ENCODE results near the gene BBC3.
"Not testable (repeated sequence)": the region's sequence is repeated elsewhere in the genome, so short reads cannot be mapped to it uniquely, and the experiment has no call there.

The BBC3 gene

DNA sequence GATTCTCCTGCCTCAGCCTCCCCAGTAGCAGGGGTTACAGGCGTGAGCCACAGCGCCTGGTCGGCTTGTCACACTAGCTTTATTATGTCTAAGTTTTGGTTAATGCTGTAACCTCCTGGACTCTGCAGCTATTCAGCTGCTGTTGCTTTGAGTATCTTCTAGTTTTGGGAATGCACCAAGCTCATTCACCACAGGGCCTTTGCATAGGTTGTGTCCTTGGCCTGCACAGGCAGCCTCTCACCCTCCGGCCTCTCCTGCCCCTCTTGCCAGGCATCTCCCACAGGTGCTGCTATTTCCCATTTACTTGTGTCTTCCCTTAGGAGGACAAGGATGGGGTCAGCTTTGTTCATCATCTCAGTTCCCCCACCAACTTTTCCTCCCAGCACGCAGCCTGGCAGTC, 23.0 kb upstream of the BBC3 start:
- DNase-seq, result no peak
- H3K4ac ChIP-seq (ENCODE audit: low read depth in 1 of 2, low read length in 2 of 2), result peak overlapping the region in 1 of 2 experiments; percentile 5
- H2BK5ac ChIP-seq (ENCODE audit: low read depth, low read length, poor library complexity, severe bottlenecking), result peak overlapping the region; percentile 60
- H2BK12ac ChIP-seq (ENCODE audit: low read length in 2 of 2), result peak overlapping the region; percentile 3 to 98
- H3K27ac ChIP-seq (ENCODE audit: low read length, poor library complexity, severe bottlenecking), result peak overlapping the region; percentile 98
- no peak overlapping the region for H3K4me3 ChIP-seq (ENCODE audit: insufficient read depth in 1 of 2, low read depth in 1 of 2, low read length in 2 of 2)
- H2AK5ac ChIP-seq (ENCODE audit: low read length, severe bottlenecking), result peak overlapping the region; percentile 92
- peaks cover 31% of the 10 kb centered on the region for H3K4me1 ChIP-seq (ENCODE audit: control insufficient read depth, insufficient read depth, low read depth, low read length)
- H3K9me3 ChIP-seq (ENCODE audit: control insufficient read depth, low read length), result no peaks in the 10 kb centered on the region
- H3K9ac ChIP-seq (ENCODE audit: low read length), result peak overlapping the region; percentile 49
- H3K14ac ChIP-seq (ENCODE audit: low read length in 2 of 2), result peak overlapping the region in 1 of 2 experiments; percentile 23
- no peaks in the 10 kb centered on the region for H3K27me3 ChIP-seq (ENCODE audit: control insufficient read depth in 1 of 2, insufficient read depth in 1 of 2, low read length in 2 of 2)
- peaks cover 6 to 7% of the 10 kb centered on the region in 2 experiments for H3K36me3 ChIP-seq (ENCODE audit: control insufficient read depth in 1 of 2, insufficient read depth in 2 of 2, low read depth in 1 of 2, low read length in 2 of 2)
- no peak overlapping the region for H4K8ac ChIP-seq (ENCODE audit: low read length)
- no peak overlapping the region for H3K4me2 ChIP-seq (ENCODE audit: low read length, poor library complexity, severe bottlenecking)
- 89% methylated on average over 4 of the region's 5 CpGs for WGBS
- H3K18ac ChIP-seq (ENCODE audit: low read depth in 1 of 2, low read length in 2 of 2), result peak overlapping the region in 1 of 2 experiments; percentile 17
- H3K23ac ChIP-seq (ENCODE audit: low read length in 2 of 2), result no peak overlapping the region
- H4K91ac ChIP-seq (ENCODE audit: low read length), result no peak overlapping the region
- H2AFZ ChIP-seq (ENCODE audit: low read depth, low read length), result no peak overlapping the region
- peak overlapping the region; percentile 55 for H2BK15ac ChIP-seq (ENCODE audit: low read depth, poor library complexity, severe bottlenecking)
- H3K79me1 ChIP-seq (replicated peaks; ENCODE audit: low read length, poor library complexity, severe bottlenecking), result peaks cover 6% of the 10 kb centered on the region
- no peak overlapping the region for H2BK120ac ChIP-seq (ENCODE audit: low read depth, low read length)

DNA sequence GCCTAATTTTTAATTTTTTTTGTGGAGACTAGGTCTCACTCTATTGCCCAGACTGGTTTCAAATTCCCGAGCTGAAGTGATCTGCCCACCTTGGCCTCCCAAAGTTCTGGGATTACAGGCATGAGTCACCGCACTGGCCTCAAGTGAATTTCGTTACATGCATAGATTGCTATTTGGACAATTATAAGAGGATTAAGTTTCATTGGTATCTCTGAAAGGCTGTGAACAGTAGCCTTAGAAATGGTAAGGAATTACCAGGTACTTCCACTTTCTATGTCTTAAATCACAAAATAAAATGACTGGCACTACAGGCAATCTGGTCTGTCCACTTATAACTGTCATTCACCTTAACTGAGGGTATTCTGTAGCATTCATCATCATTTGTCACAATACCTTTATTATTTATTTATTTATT, 22.5 kb upstream of the BBC3 start:
- 42% methylated on average over 3 of the region's 3 CpGs for WGBS
- Histone ChIP-seq H3K14ac (ENCODE audit: low read length in 2 of 2) (no peak overlapping the region), H3K36me3 (ENCODE audit: control insufficient read depth in 1 of 2, insufficient read depth in 2 of 2, low read depth in 1 of 2, low read length in 2 of 2) (peaks cover 1 to 2% of the 10 kb centered on the region in 2 experiments), H3K23ac (ENCODE audit: low read length in 2 of 2) (no peak overlapping the region), H3K27ac (ENCODE audit: low read length, poor library complexity, severe bottlenecking) (peak overlapping the region; percentile 98), H4K91ac (ENCODE audit: low read length) (no peak overlapping the region), H3K4me1 (ENCODE audit: control insufficient read depth, insufficient read depth, low read depth, low read length) (peaks cover 28% of the 10 kb centered on the region), H2AK5ac (ENCODE audit: low read length, severe bottlenecking) (no peak overlapping the region), H2BK5ac (ENCODE audit: low read depth, low read length, poor library complexity, severe bottlenecking) (no peak overlapping the region), H2AFZ (ENCODE audit: low read depth, low read length) (no peak overlapping the region), H2BK120ac (ENCODE audit: low read depth, low read length) (no peak overlapping the region), H3K9me3 (ENCODE audit: control insufficient read depth, low read length) (no peaks in the 10 kb centered on the region), H3K9ac (ENCODE audit: low read length) (peak overlapping the region; percentile 49), H2BK15ac (ENCODE audit: low read depth, poor library complexity, severe bottlenecking) (no peak overlapping the region), H3K79me1 (replicated peaks; ENCODE audit: low read length, poor library complexity, severe bottlenecking) (peaks cover 1% of the 10 kb centered on the region), H3K18ac (ENCODE audit: low read depth in 1 of 2, low read length in 2 of 2) (no peak overlapping the region), H3K4ac (ENCODE audit: low read depth in 1 of 2, low read length in 2 of 2) (no peak overlapping the region), H3K4me2 (ENCODE audit: low read length, poor library complexity, severe bottlenecking) (no peak overlapping the region), H4K8ac (ENCODE audit: low read length) (no peak overlapping the region), H3K4me3 (ENCODE audit: insufficient read depth in 1 of 2, low read depth in 1 of 2, low read length in 2 of 2) (no peak overlapping the region), H2BK12ac (ENCODE audit: low read length in 2 of 2) (no peak overlapping the region), H3K27me3 (ENCODE audit: control insufficient read depth in 1 of 2, insufficient read depth in 1 of 2, low read length in 2 of 2) (no peaks in the 10 kb centered on the region)
- peak; percentile 77 for DNase-seq

- DNase-seq; H2BK120ac ChIP-seq (ENCODE audit: low read depth, low read length): not testable (repeated sequence)
- WGBS, result 82% methylated on average over 4 of the region's 8 CpGs
Measured at GRCh38 chr19:47253016-47253415, 22.0 kb upstream of the BBC3 start.

DNA sequence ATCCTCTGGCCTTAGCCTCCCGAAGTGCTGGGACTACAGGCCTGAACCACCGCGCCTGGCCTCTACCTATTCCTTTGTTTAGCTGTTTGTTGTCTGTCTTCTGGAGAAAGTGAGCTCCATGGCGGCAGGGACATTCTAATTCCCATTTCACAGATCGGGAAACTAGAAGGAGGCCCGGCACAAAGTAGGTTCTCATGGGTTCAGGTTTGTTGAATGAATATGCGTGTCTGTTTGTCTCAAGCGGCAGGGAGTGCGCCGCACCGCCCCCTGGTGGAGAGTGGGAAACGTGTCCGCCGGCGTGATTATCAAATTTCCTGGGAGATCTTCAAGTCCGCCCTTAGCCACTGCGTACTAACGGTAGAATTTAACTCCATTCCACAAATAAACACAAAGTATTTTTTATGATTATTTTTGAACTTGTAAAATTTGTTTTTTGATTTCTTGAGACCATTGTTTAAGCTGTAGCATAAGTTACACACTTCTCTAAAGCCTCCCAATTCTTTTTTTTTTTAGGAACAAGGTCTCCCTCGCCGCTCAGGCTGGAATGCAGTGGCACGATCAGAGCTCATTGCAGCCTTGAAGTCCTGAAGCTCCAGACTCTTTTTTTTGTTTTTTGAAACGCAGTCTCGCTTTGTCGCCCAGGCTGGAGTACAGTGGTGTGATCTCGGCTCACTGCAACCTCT, 16.4 kb upstream of the BBC3 start:
- Histone ChIP-seq H2BK12ac (ENCODE audit: low read length in 2 of 2) (peak overlapping the region in 1 of 2 experiments; percentile 98), H3K4me3 (ENCODE audit: insufficient read depth in 1 of 2, low read depth in 1 of 2, low read length in 2 of 2) (no peak overlapping the region), H3K9ac (ENCODE audit: low read length) (peak overlapping the region; percentile 68), H3K27me3 (ENCODE audit: control insufficient read depth in 1 of 2, insufficient read depth in 1 of 2, low read length in 2 of 2) (no peaks in the 10 kb centered on the region), H2BK5ac (ENCODE audit: low read depth, low read length, poor library complexity, severe bottlenecking) (no peak overlapping the region), H3K23ac (ENCODE audit: low read length in 2 of 2) (no peak overlapping the region), H4K91ac (ENCODE audit: low read length) (peak overlapping the region; percentile 83), H3K4me1 (ENCODE audit: control insufficient read depth, insufficient read depth, low read depth, low read length) (peaks cover 15% of the 10 kb centered on the region), H3K9me3 (ENCODE audit: control insufficient read depth, low read length) (no peaks in the 10 kb centered on the region), H3K4ac (ENCODE audit: low read depth in 1 of 2, low read length in 2 of 2) (peak overlapping the region in 1 of 2 experiments; percentile 81), H3K14ac (ENCODE audit: low read length in 2 of 2) (no peak overlapping the region), H2AFZ (ENCODE audit: low read depth, low read length) (no peak overlapping the region), H3K18ac (ENCODE audit: low read depth in 1 of 2, low read length in 2 of 2) (peak overlapping the region in 1 of 2 experiments; percentile 74), H4K8ac (ENCODE audit: low read length) (no peak overlapping the region), H2AK5ac (ENCODE audit: low read length, severe bottlenecking) (peak overlapping the region; percentile 92), H3K79me1 (replicated peaks; ENCODE audit: low read length, poor library complexity, severe bottlenecking) (no peaks in the 10 kb centered on the region), H3K27ac (ENCODE audit: low read length, poor library complexity, severe bottlenecking) (no peak overlapping the region), H2BK120ac (ENCODE audit: low read depth, low read length) (no peak overlapping the region), H3K4me2 (ENCODE audit: low read length, poor library complexity, severe bottlenecking) (no peak overlapping the region), H2BK15ac (ENCODE audit: low read depth, poor library complexity, severe bottlenecking) (no peak overlapping the region), H3K36me3 (ENCODE audit: control insufficient read depth in 1 of 2, insufficient read depth in 2 of 2, low read depth in 1 of 2, low read length in 2 of 2) (no peaks in the 10 kb centered on the region)
- DNase-seq, result peak; percentile 78
- WGBS, result 44% methylated on average over 22 of the region's 25 CpGs

More at GRCh38 chr19:47253016-47253415, 22.0 kb upstream of the BBC3 start:
- H3K9me3 ChIP-seq (ENCODE audit: control insufficient read depth, low read length); H2BK15ac ChIP-seq (ENCODE audit: low read depth, poor library complexity, severe bottlenecking); H4K8ac ChIP-seq (ENCODE audit: low read length); H3K18ac ChIP-seq (ENCODE audit: low read depth in 1 of 2, low read length in 2 of 2); H3K14ac ChIP-seq (ENCODE audit: low read length in 2 of 2); H3K36me3 ChIP-seq (ENCODE audit: control insufficient read depth in 1 of 2, insufficient read depth in 2 of 2, low read depth in 1 of 2, low read length in 2 of 2); H3K79me1 ChIP-seq (replicated peaks; ENCODE audit: low read length, poor library complexity, severe bottlenecking); H2AFZ ChIP-seq (ENCODE audit: low read depth, low read length); H3K4me3 ChIP-seq (ENCODE audit: insufficient read depth in 1 of 2, low read depth in 1 of 2, low read length in 2 of 2); H2BK12ac ChIP-seq (ENCODE audit: low read length in 2 of 2); H4K91ac ChIP-seq (ENCODE audit: low read length); H3K27me3 ChIP-seq (ENCODE audit: control insufficient read depth in 1 of 2, insufficient read depth in 1 of 2, low read length in 2 of 2); H3K23ac ChIP-seq (ENCODE audit: low read length in 2 of 2); H3K4ac ChIP-seq (ENCODE audit: low read depth in 1 of 2, low read length in 2 of 2): not testable (repeated sequence)
- H3K4me1 ChIP-seq (ENCODE audit: control insufficient read depth, insufficient read depth, low read depth, low read length), result peaks cover 23% of the 10 kb centered on the region
- peak overlapping the region; percentile 98 for H3K27ac ChIP-seq (ENCODE audit: low read length, poor library complexity, severe bottlenecking)
- H2AK5ac ChIP-seq (ENCODE audit: low read length, severe bottlenecking), result peak overlapping the region; percentile 99
- H3K9ac ChIP-seq (ENCODE audit: low read length), result peak overlapping the region; percentile 49
- H3K4me2 ChIP-seq (ENCODE audit: low read length, poor library complexity, severe bottlenecking), result peak overlapping the region; percentile 33
- peak overlapping the region; percentile 88 for H2BK5ac ChIP-seq (ENCODE audit: low read depth, low read length, poor library complexity, severe bottlenecking)
